A673 (cell line): Measurements from ENCODE around the gene SLC38A8. TPM values are rescaled to one million over a fixed set of nuclear protein-coding genes. Genes with fewer than 3 reads are reported as not detected.

ENCODE experiments used
- BruUV-seq: library from RNA; stranded (reverse); fragments of 400-500 nt; replicated peaks from 2 replicates; lab custom pipeline; 2021; lab: Mats Ljungman, UMichigan
- CTCF ChIA-PET: fragments of 300-600 bp; sonication (Branson Sonifier 250); formaldehyde crosslinking; loops from one replicate; lab custom pipeline; 2022; ENCODE audit warnings: antibody characterized with exemption; lab: Charles Lee
- POLR2A ChIA-PET: fragments of 300-600 bp; sonication (Branson Sonifier 250); formaldehyde crosslinking; loops from one replicate; lab custom pipeline; 2022; ENCODE audit warnings: antibody characterized with exemption; ENCODE audit not compliant: low non-redundant PET; lab: Charles Lee
- DNase-seq: peaks from one replicate; pipeline ENCODE4 v3.0.0-alpha.2; 2015; ENCODE audit warnings: low spot score
- H3K27ac ChIP-seq: fragments of 200-600 bp; sonication (generic); 2 replicates; pipeline ENCODE4 v1.5.1; 2016; ENCODE audit warnings: mixed run types, low read depth, mild to moderate bottlenecking, mixed read lengths, antibody characterized with exemption, low read length; ENCODE audit not compliant: poor library complexity, severe bottlenecking
- H3K27me3 ChIP-seq: fragments of 200-600 bp; sonication (generic); replicated peaks from 2 replicates; pipeline ENCODE4 v1.6.1; 2017; ENCODE audit warnings: mixed run types, low read depth, mild to moderate bottlenecking, mixed read lengths, antibody characterized with exemption, low read length; ENCODE audit not compliant: insufficient read depth, poor library complexity
- H3K36me3 ChIP-seq: fragments of 200-600 bp; sonication (generic); 2 replicates; pipeline ENCODE4 v1.6.1; 2016; ENCODE audit warnings: mixed run types, mild to moderate bottlenecking, mixed read lengths, antibody characterized with exemption, low read length; ENCODE audit not compliant: insufficient read depth, poor library complexity, severe bottlenecking
- H3K4me1 ChIP-seq: fragments of 200-600 bp; sonication (generic); 2 replicates; pipeline ENCODE4 v1.6.1; 2017; ENCODE audit warnings: mixed run types, mild to moderate bottlenecking, mixed read lengths, antibody characterized with exemption, low read length; ENCODE audit not compliant: insufficient read depth, poor library complexity, severe bottlenecking
- H3K4me3 ChIP-seq: fragments of 200-600 bp; sonication (generic); 2 replicates; pipeline ENCODE4 v1.5.1; 2016; ENCODE audit warnings: low read depth, mixed run types, mild to moderate bottlenecking, mixed read lengths, low read length; ENCODE audit not compliant: poor library complexity, severe bottlenecking
- H3K9me3 ChIP-seq: fragments of 200-600 bp; sonication (generic); 2 replicates; pipeline ENCODE4 v1.6.1; 2016; ENCODE audit warnings: mixed run types, low read depth, mild to moderate bottlenecking, mixed read lengths, antibody characterized with exemption, low read length; ENCODE audit not compliant: poor library complexity, severe bottlenecking
- EZH2 ChIP-seq: fragments of 200-600 bp; sonication (generic); IDR thresholded peaks from 2 replicates; pipeline ENCODE4 v1.6.1; 2017; ENCODE audit warnings: borderline replicate concordance, low read depth, mild to moderate bottlenecking, mixed read lengths, antibody characterized with exemption, low read length; ENCODE audit not compliant: poor library complexity, severe bottlenecking
- intact Hi-C: fragments of 100-400 bp; cut with micrococcal nuclease; formaldehyde crosslinking; loops from one replicate; pipeline ENCODE4 v1.10.0; 2022; ENCODE audit not compliant: unreplicated experiment
- total RNA-seq: library from RNA; stranded (reverse); gene quantifications from 2 replicates; pipeline ENCODE4 v1.2.3, GENCODE V29; 2021
- TF ChIP-seq, protein P1 (sequence below): fragments of 300-800, 200-600 bp; sonication (generic); conservative IDR thresholded peaks from 2 replicates; pipeline ENCODE4 v1.5.1; 2017; ENCODE audit warnings: low read depth, mild to moderate bottlenecking, antibody characterized with exemption, low read length, moderate library complexity, mixed read lengths

Gene SLC38A8
- total RNA-seq, 1 experiment from 2014 or later = not detected

GRCh38 chr16:84061236-84061819 lies 18.7 kb upstream of the SLC38A8 start:
- no peak for TF ChIP-seq EZH2
- TF ChIP-seq, protein P1, sequence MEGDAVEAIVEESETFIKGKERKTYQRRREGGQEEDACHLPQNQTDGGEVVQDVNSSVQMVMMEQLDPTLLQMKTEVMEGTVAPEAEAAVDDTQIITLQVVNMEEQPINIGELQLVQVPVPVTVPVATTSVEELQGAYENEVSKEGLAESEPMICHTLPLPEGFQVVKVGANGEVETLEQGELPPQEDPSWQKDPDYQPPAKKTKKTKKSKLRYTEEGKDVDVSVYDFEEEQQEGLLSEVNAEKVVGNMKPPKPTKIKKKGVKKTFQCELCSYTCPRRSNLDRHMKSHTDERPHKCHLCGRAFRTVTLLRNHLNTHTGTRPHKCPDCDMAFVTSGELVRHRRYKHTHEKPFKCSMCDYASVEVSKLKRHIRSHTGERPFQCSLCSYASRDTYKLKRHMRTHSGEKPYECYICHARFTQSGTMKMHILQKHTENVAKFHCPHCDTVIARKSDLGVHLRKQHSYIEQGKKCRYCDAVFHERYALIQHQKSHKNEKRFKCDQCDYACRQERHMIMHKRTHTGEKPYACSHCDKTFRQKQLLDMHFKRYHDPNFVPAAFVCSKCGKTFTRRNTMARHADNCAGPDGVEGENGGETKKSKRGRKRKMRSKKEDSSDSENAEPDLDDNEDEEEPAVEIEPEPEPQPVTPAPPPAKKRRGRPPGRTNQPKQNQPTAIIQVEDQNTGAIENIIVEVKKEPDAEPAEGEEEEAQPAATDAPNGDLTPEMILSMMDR = no peak
- ChIA-PET POLR2A (interaction anchor here (0.5 kb wide), 1 partner anchor 46 kb away, joined by 4 read pairs; no protein-coding TSS in a partner anchor), CTCF (no interaction called here)
- no peaks in the 10 kb centered on the region for H3K9me3 ChIP-seq
- no TSS peak for BruUV-seq
- DNase-seq = no peak
- H3K4me3 ChIP-seq = no peak overlapping the region
- no peaks in the 10 kb centered on the region for H3K4me1 ChIP-seq
- peaks cover 46% of the 10 kb centered on the region for H3K36me3 ChIP-seq
- H3K27me3 ChIP-seq = no peaks in the 10 kb centered on the region
- intact Hi-C loops = no loop called here
- H3K27ac ChIP-seq = no peak overlapping the region

- ChIA-PET POLR2A (interaction anchor here (0.5 kb wide), 1 partner anchor 47 kb away, joined by 4 read pairs; no protein-coding TSS in a partner anchor), CTCF (interaction anchor here (0.6 kb wide), 1 partner anchor 217 kb away, joined by 3 read pairs; no protein-coding TSS in a partner anchor)
- no peak overlapping the region for H3K4me3 ChIP-seq
- no peak overlapping the region for H3K27ac ChIP-seq
- DNase-seq = no peak
- H3K9me3 ChIP-seq = no peaks in the 10 kb centered on the region
- TF ChIP-seq, protein P1 = no peak
- no peak for TF ChIP-seq EZH2
- H3K4me1 ChIP-seq = no peaks in the 10 kb centered on the region
- H3K27me3 ChIP-seq = no peaks in the 10 kb centered on the region
- intact Hi-C loops = no loop called here
- peaks cover 39% of the 10 kb centered on the region for H3K36me3 ChIP-seq
- BruUV-seq = no TSS peak
These were observed 17.6 kb upstream of the SLC38A8 start for GRCh38 chr16:84059946-84060901.

DNA sequence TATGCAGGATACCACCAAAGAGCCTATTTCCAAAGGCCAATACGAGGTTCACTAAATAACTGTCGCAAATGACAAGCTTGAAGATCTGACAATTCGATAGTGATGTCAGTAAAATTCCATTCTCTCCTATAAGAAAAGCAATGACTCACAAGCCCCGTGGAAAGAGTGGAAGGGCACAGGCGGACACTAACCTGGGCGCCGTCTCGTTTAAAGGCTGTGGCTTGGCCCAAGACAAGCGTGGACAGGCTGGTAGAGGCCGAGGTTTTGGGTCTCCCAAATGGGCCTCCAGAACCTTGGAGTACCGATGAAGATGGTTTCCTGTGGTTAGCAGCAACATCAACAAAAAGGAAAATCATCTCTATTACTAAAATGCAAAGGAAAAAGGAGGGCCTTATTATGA lies 16.5 kb upstream of the SLC38A8 start:
- Histone ChIP-seq H3K27me3 (no peaks in the 10 kb centered on the region), H3K4me3 (no peak overlapping the region), H3K36me3 (peaks cover 47% of the 10 kb centered on the region), H3K27ac (no peak overlapping the region), H3K4me1 (no peaks in the 10 kb centered on the region), H3K9me3 (no peaks in the 10 kb centered on the region)
- DNase-seq = no peak
- ChIA-PET CTCF (no interaction called here), POLR2A (interaction anchor here (0.6 kb wide), 1 partner anchor 31 kb away, joined by 3 read pairs; no protein-coding TSS in a partner anchor)
- intact Hi-C loops = no loop called here
- BruUV-seq = no TSS peak
- no peak for TF ChIP-seq EZH2
- TF ChIP-seq, protein P1 = no peak
